Glutamatergic neuron (in vitro differentiated cells): ENCODE data around the gene NAV2. TPM values are rescaled to one million over a fixed set of nuclear protein-coding genes. Genes with fewer than 3 reads are reported as not detected.

Source experiments
- DNase-seq: peaks from one replicate; pipeline ENCODE4 v3.0.0; 2022
- H3K27ac Mint-ChIP-seq: one replicate; pipeline ENCODE4 v1.8.0; 2020; ENCODE audit warnings: mild to moderate bottlenecking, mixed read lengths, inconsistent platforms; ENCODE audit not compliant: unreplicated experiment
- H3K27me3 Mint-ChIP-seq: one replicate; pipeline ENCODE4 v1.8.0; 2020; ENCODE audit warnings: mild to moderate bottlenecking, moderate library complexity, mixed read lengths, inconsistent platforms; ENCODE audit not compliant: unreplicated experiment
- H3K36me3 Mint-ChIP-seq: one replicate; pipeline ENCODE4 v1.8.0; 2020; ENCODE audit warnings: mild to moderate bottlenecking, mixed read lengths, inconsistent platforms; ENCODE audit not compliant: unreplicated experiment
- H3K4me1 Mint-ChIP-seq: one replicate; pipeline ENCODE4 v1.8.0; 2020; ENCODE audit warnings: mild to moderate bottlenecking, low read depth, mixed read lengths, inconsistent platforms; ENCODE audit not compliant: unreplicated experiment
- H3K4me3 Mint-ChIP-seq: one replicate; pipeline ENCODE4 v1.8.0; 2020; ENCODE audit warnings: mild to moderate bottlenecking, mixed read lengths, inconsistent platforms; ENCODE audit not compliant: unreplicated experiment
- H3K9me3 Mint-ChIP-seq: one replicate; pipeline ENCODE4 v1.8.0; 2020; ENCODE audit warnings: mild to moderate bottlenecking, moderate library complexity, mixed read lengths, inconsistent platforms; ENCODE audit not compliant: unreplicated experiment
- CTCF ChIP-seq: fragments of 200-600 bp; sonication (generic); IDR thresholded peaks from one replicate; pipeline ENCODE4 v1.5.0; 2021; ENCODE audit not compliant: partially characterized antibody, unreplicated experiment
- total RNA-seq: library from RNA; stranded (reverse); fragmentation: NEBNext Ultra II Directional; extraction: Animal tissue kit (Norgen Biotek cat#: 25700); gene quantifications from one replicate; pipeline ENCODE4 v1.2.1, GENCODE V29; 2021; ENCODE audit not compliant: unreplicated experiment

The NAV2 gene
- total RNA-seq, 1 donor from 2014 or later, result 117 TPM

GRCh38 chr11:19715373-19715772 is 2.7 kb downstream of the NAV2 start:
- peak overlapping the region; percentile 67 for H3K27ac Mint-ChIP-seq
- no peak for TF ChIP-seq CTCF

GRCh38 chr11:19718051-19718450 is 5.4 kb downstream of the NAV2 start:
- peaks cover 14% of the 10 kb centered on the region for H3K4me1 Mint-ChIP-seq
- no peak overlapping the region for H3K27ac Mint-ChIP-seq
- H3K27me3 Mint-ChIP-seq, result peaks cover 20% of the 10 kb centered on the region
- no peaks in the 10 kb centered on the region for H3K36me3 Mint-ChIP-seq
- TF ChIP-seq CTCF, result no peak
- DNase-seq, result no peak
- H3K4me3 Mint-ChIP-seq, result no peak overlapping the region
- H3K9me3 Mint-ChIP-seq, result peaks cover 10% of the 10 kb centered on the region

More at GRCh38 chr11:19715373-19715772, 2.7 kb downstream of the NAV2 start:
- Mint-ChIP-seq H3K27me3 (peaks cover 21% of the 10 kb centered on the region), H3K36me3 (no peaks in the 10 kb centered on the region), H3K9me3 (peaks cover 8% of the 10 kb centered on the region), H3K4me3 (peak overlapping the region; percentile 57), H3K4me1 (peaks cover 18% of the 10 kb centered on the region)
- no peak for DNase-seq

- Mint-ChIP-seq H3K36me3 (no peaks in the 10 kb centered on the region), H3K9me3 (peaks cover 13% of the 10 kb centered on the region), H3K27ac (no peak overlapping the region), H3K27me3 (peaks cover 23% of the 10 kb centered on the region), H3K4me3 (no peak overlapping the region), H3K4me1 (peaks cover 18% of the 10 kb centered on the region)
- DNase-seq, result no peak
- TF ChIP-seq CTCF, result no peak
Observed at GRCh38 chr11:19718951-19719350, 6.3 kb downstream of the NAV2 start.

GRCh38 chr11:19719960-19720359 is 7.3 kb downstream of the NAV2 start:
- Mint-ChIP-seq H3K4me3 (no peak overlapping the region), H3K9me3 (peaks cover 7% of the 10 kb centered on the region), H3K27ac (no peak overlapping the region), H3K4me1 (peaks cover 14% of the 10 kb centered on the region), H3K36me3 (no peaks in the 10 kb centered on the region), H3K27me3 (peaks cover 15% of the 10 kb centered on the region)
- no peak for TF ChIP-seq CTCF
- DNase-seq, result no peak

- H3K9me3 Mint-ChIP-seq, result peaks cover 7% of the 10 kb centered on the region
- H3K36me3 Mint-ChIP-seq, result no peaks in the 10 kb centered on the region
- H3K27me3 Mint-ChIP-seq, result peaks cover 7% of the 10 kb centered on the region
- H3K4me1 Mint-ChIP-seq, result peaks cover 14% of the 10 kb centered on the region
- no peak for DNase-seq
- no peak overlapping the region for H3K4me3 Mint-ChIP-seq
- no peak overlapping the region for H3K27ac Mint-ChIP-seq
- no peak for TF ChIP-seq CTCF
Observed at GRCh38 chr11:19721176-19721575, 8.5 kb downstream of the NAV2 start.
